ENCODE measurements around the gene GPR153. TPM values are rescaled to one million over a fixed set of nuclear protein-coding genes. Genes with fewer than 3 reads are reported as not detected.

Gene GPR153
- total RNA-seq, 4 donors from 2014 or later, result 5.6 to 12.3 (median 10.2) TPM

DNA sequence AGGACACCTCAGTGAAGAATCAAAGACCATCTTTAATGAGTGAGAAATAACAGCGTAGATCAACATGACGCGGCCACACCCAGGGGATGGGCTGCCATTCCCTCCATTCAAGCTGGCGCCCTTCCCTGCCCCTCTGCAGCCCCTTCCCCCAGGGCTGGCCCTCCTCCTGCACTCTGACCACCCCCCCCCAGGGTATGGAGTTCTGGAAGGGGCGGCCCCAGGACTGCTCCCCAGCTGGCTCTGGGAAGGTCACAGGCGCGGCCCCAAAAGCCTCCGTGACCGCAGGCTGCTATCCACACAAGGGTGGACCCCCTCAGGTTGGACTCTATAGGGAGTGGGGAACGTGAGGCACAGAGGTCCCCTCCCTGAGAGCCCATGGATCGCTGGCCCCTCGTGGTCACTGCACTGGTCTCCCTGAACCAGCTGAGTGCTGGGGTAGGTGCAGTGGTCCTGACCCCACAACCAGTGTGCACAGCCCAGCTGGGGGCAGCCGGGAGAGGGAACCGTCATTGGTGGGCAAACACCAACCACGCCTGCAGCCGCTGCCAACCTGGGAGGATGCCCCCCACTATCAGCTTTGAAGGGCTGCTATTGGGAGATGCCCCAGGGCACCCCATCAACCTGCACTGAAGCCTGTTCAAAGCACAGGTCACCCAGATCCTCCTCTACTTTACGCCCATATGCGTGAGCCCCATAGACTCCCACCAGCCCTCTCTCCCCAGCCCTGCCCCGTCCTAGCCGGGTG, 16.1 kb upstream of the GPR153 start:
- Histone ChIP-seq H3K4me1 (peaks cover 0 to 35% (median 19%) of the 10 kb centered on the region in 3 donors), H3K27ac (peak overlapping the region in 2 of 4 donors; percentile 44 to 75), H3K9me3 (no peaks in the 10 kb centered on the region), H3K4me3 (peak overlapping the region in 1 of 4 donors; percentile 34), H3K27me3 (no peaks in the 10 kb centered on the region), H3K36me3 (peaks cover 0 to 17% (median 0%) of the 10 kb centered on the region in 3 donors)
- intact Hi-C loops (cut with DNase I), result no loop called here
- TF ChIP-seq, protein P1, sequence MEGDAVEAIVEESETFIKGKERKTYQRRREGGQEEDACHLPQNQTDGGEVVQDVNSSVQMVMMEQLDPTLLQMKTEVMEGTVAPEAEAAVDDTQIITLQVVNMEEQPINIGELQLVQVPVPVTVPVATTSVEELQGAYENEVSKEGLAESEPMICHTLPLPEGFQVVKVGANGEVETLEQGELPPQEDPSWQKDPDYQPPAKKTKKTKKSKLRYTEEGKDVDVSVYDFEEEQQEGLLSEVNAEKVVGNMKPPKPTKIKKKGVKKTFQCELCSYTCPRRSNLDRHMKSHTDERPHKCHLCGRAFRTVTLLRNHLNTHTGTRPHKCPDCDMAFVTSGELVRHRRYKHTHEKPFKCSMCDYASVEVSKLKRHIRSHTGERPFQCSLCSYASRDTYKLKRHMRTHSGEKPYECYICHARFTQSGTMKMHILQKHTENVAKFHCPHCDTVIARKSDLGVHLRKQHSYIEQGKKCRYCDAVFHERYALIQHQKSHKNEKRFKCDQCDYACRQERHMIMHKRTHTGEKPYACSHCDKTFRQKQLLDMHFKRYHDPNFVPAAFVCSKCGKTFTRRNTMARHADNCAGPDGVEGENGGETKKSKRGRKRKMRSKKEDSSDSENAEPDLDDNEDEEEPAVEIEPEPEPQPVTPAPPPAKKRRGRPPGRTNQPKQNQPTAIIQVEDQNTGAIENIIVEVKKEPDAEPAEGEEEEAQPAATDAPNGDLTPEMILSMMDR (IDR thresholded peaks at IDR 0.05), result no peak
- no peak for TF ChIP-seq POLR2A (IDR thresholded peaks at IDR 0.05)
- DNase-seq, result no peak
- 86 to 92% methylated on average over 8 of the region's 20 CpGs for WGBS, 2 donors

DNA sequence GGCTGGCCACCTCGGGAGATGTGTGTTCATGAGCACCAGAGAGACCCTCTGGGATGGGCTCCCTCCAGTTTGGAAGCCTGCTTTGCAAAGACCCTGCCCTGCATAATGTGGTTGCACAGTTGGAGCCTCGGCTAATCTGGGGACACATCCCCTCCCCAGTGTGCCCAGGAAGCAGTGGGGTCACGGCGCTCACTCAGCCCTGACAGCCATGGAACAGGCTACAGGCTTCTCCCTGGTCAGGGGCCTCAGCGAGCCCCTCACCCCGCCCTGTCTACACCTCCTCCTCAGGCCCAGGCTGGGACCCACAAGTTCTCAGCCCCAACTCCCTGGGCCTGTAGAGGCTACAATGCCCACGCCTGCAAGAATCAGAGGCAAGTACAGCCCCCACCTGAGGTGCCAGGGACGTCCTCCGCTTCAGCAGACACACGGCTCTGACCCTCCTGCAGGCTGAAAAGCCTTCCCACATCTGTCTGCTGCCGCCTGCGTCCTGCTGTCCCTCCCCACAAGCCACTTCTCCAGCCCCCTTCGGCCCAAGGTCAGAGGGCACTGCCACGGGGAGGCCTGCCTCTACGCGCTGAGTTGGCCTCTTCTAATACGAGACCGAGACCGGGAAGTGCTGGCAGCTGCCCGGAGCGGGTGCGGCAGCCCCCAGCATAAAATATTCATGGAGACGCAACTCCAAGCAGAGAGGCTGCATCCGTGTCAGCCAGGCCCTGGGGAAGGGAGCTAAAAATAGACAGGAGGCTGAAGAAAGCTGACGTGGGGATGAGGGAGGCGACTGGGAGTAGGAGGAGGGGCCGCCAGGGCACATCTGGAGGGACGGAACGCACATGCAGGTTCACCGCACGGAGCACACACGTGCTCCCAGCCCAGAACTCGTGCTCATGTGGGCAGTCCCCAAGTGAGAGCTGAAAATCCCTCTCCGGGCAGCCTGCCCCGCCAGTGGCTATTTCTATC, 15.2 kb upstream of the GPR153 start:
- 62 to 72% methylated on average over 10 to 11 of the region's 35 CpGs for WGBS, 2 donors
- Histone ChIP-seq H3K9me3 (no peaks in the 10 kb centered on the region), H3K36me3 (peaks cover 0 to 17% (median 0%) of the 10 kb centered on the region in 3 donors), H3K4me3 (peak overlapping the region in 1 of 4 donors; percentile 34), H3K27ac (peak overlapping the region in 3 of 4 donors; percentile 44 to 75 (median 45)), H3K4me1 (peaks cover 0 to 36% (median 19%) of the 10 kb centered on the region in 3 donors), H3K27me3 (no peaks in the 10 kb centered on the region)
- intact Hi-C loops (cut with DNase I), result no loop called here
- DNase-seq, result no peak
- TF ChIP-seq, protein P1 (IDR thresholded peaks at IDR 0.05), result no peak
- no peak for TF ChIP-seq POLR2A (IDR thresholded peaks at IDR 0.05)

DNA sequence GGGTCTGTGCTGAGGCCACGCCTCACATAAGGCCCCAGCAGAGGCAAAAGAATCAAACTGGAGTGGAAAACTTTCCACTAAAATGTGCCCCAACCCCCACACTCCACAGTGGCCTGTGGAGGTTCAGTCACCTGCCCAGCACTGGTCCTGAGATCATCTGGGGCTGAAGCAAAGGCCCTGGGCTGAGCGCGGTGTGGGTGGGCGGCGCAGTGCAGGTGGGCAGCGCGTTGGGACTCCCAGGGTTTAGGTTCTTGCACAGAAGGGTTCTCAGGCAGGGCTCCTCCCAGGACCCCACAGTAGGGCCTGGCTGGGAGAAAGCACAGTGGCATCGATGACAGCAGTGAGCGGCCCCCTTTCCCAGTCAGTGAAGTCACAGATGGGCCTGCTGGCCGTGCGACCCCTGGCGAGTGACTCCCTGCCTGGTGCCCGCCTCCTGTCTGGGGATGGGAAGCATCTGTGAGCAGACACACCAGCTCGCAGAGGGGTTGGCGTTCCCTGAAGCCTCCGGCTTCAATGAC, 13.8 kb upstream of the GPR153 start:
- Histone ChIP-seq H3K4me1 (peaks cover 0 to 50% (median 19%) of the 10 kb centered on the region in 3 donors), H3K9me3 (no peaks in the 10 kb centered on the region), H3K27me3 (no peaks in the 10 kb centered on the region), H3K27ac (no peak overlapping the region), H3K36me3 (peaks cover 0 to 7% (median 0%) of the 10 kb centered on the region in 3 donors), H3K4me3 (no peak overlapping the region)
- DNase-seq, result no peak
- WGBS, 2 donors, result 94 to 96% methylated on average over 10 of the region's 16 CpGs
- TF ChIP-seq POLR2A (IDR thresholded peaks at IDR 0.05), result no peak
- TF ChIP-seq, protein P1 (IDR thresholded peaks at IDR 0.05), result no peak
- intact Hi-C loops (cut with DNase I), result no loop called here

DNA sequence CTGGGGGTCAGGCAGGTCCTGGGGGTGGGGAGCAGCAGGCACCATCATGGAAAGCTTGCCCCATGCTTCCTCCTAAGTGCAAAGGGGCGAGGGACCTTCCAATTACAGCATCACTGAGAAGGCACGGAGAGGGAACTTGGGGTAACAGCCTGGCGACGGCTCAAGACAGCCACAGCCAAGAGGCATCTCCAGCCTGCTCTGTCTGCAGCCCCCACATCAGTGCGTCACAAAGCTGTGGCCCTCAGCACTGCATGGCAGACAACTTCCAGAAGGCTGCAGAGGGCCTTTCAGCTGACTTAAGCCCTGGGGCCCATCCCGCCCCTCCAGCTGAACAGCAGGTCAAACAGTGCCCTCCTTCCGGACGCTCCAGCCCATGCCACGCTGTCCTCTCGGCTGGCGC, 13.2 kb upstream of the GPR153 start:
- no peaks in the 10 kb centered on the region for H3K9me3 ChIP-seq

More for the DNA sequence above, 13.2 kb upstream of the GPR153 start:
- Histone ChIP-seq H3K27me3 (no peaks in the 10 kb centered on the region), H3K4me1 (peaks cover 0 to 50% (median 19%) of the 10 kb centered on the region in 3 donors), H3K27ac (no peak overlapping the region), H3K4me3 (no peak overlapping the region), H3K36me3 (peaks cover 0 to under 1% (median 0%) of the 10 kb centered on the region in 3 donors)
- no peak for DNase-seq
- WGBS, 2 donors, result 91% methylated on average over 4 of the region's 11 CpGs; no CpG with 5 or more reads in 1 of the 2 donors
- TF ChIP-seq, protein P1 (IDR thresholded peaks at IDR 0.05), result no peak
- no peak for TF ChIP-seq POLR2A (IDR thresholded peaks at IDR 0.05)
- intact Hi-C loops (cut with DNase I), result no loop called here
